ENCODE measurements around the gene MRM2.

MRM2 gene

GRCh38 chr7:2241580-2242540 lies at the start of gene MRM2, which contains the start of gene NUDT1:
Gene MRM2 (minus strand): TSS chr7:2242205. CDS start chr7:2242169, 36 bp downstream.
Gene NUDT1 (plus strand): TSS chr7:2242226. CDS start chr7:2244575, 2,349 bp downstream.
- no peak within 1 kb of the TSS for H3K9ac ChIP-seq (ENCODE audit: low read length)
- peaks cover 18% of the 10 kb centered on the region for H3K36me3 ChIP-seq (ENCODE audit: insufficient read depth, low read length)
- H3K9me3 ChIP-seq (ENCODE audit: low read length), result no peaks in the 10 kb centered on the region
- no peaks in the 10 kb centered on the region for H3K27me3 ChIP-seq (ENCODE audit: control insufficient read depth in 1 of 2, insufficient read depth in 2 of 2, low read length in 2 of 2)
- peaks cover 19% of the 10 kb centered on the region for H3K4me1 ChIP-seq (ENCODE audit: insufficient read depth, low read length)
- H3K27ac ChIP-seq (ENCODE audit: low read depth, low read length), result peak within 1 kb of the TSS; percentile 67
- H3K4me3 ChIP-seq (ENCODE audit: low read depth in 1 of 2, low read length in 2 of 2), result peak within 1 kb of the TSS; percentile 75 to 95

GRCh38 chr7:2290877-2291276 lies 48.9 kb upstream of the MRM2 start:
- H3K36me3 ChIP-seq (ENCODE audit: insufficient read depth, low read length), result no peaks in the 10 kb centered on the region
- no peak overlapping the region for H3K27ac ChIP-seq (ENCODE audit: low read depth, low read length)
- no peak overlapping the region for H3K4me3 ChIP-seq (ENCODE audit: low read depth in 1 of 2, low read length in 2 of 2)
- no peaks in the 10 kb centered on the region for H3K4me1 ChIP-seq (ENCODE audit: insufficient read depth, low read length)
- H3K27me3 ChIP-seq (ENCODE audit: control insufficient read depth in 1 of 2, insufficient read depth in 2 of 2, low read length in 2 of 2), result no peaks in the 10 kb centered on the region
- no peaks in the 10 kb centered on the region for H3K9me3 ChIP-seq (ENCODE audit: low read length)
- H3K9ac ChIP-seq (ENCODE audit: low read length), result no peak overlapping the region

GRCh38 chr7:2289621-2290020 lies 47.6 kb upstream of the MRM2 start:
- Histone ChIP-seq H3K4me1 (ENCODE audit: insufficient read depth, low read length) (no peaks in the 10 kb centered on the region), H3K27ac (ENCODE audit: low read depth, low read length) (no peak overlapping the region), H3K27me3 (ENCODE audit: control insufficient read depth in 1 of 2, insufficient read depth in 2 of 2, low read length in 2 of 2) (no peaks in the 10 kb centered on the region), H3K4me3 (ENCODE audit: low read depth in 1 of 2, low read length in 2 of 2) (no peak overlapping the region), H3K9ac (ENCODE audit: low read length) (no peak overlapping the region), H3K36me3 (ENCODE audit: insufficient read depth, low read length) (no peaks in the 10 kb centered on the region), H3K9me3 (ENCODE audit: low read length) (no peaks in the 10 kb centered on the region)

GRCh38 chr7:2289111-2289586 lies 47.1 kb upstream of the MRM2 start:
- Histone ChIP-seq H3K9me3 (ENCODE audit: low read length) (no peaks in the 10 kb centered on the region), H3K4me1 (ENCODE audit: insufficient read depth, low read length) (no peaks in the 10 kb centered on the region), H3K27ac (ENCODE audit: low read depth, low read length) (no peak overlapping the region), H3K36me3 (ENCODE audit: insufficient read depth, low read length) (no peaks in the 10 kb centered on the region), H3K4me3 (ENCODE audit: low read depth in 1 of 2, low read length in 2 of 2) (no peak overlapping the region), H3K9ac (ENCODE audit: low read length) (no peak overlapping the region), H3K27me3 (ENCODE audit: control insufficient read depth in 1 of 2, insufficient read depth in 2 of 2, low read length in 2 of 2) (no peaks in the 10 kb centered on the region)

- no peaks in the 10 kb centered on the region for H3K36me3 ChIP-seq (ENCODE audit: insufficient read depth, low read length)
- no peaks in the 10 kb centered on the region for H3K9me3 ChIP-seq (ENCODE audit: low read length)
- H3K27me3 ChIP-seq (ENCODE audit: control insufficient read depth in 1 of 2, insufficient read depth in 2 of 2, low read length in 2 of 2), result no peaks in the 10 kb centered on the region
- no peaks in the 10 kb centered on the region for H3K4me1 ChIP-seq (ENCODE audit: insufficient read depth, low read length)
- H3K27ac ChIP-seq (ENCODE audit: low read depth, low read length), result no peak overlapping the region
- no peak overlapping the region for H3K4me3 ChIP-seq (ENCODE audit: low read depth in 1 of 2, low read length in 2 of 2)
- H3K9ac ChIP-seq (ENCODE audit: low read length), result no peak overlapping the region
These were observed 46.5 kb upstream of the MRM2 start for GRCh38 chr7:2288503-2288902.

- Histone ChIP-seq H3K27ac (ENCODE audit: low read depth, low read length) (no peak overlapping the region), H3K9me3 (ENCODE audit: low read length) (no peaks in the 10 kb centered on the region), H3K9ac (ENCODE audit: low read length) (no peak overlapping the region), H3K4me1 (ENCODE audit: insufficient read depth, low read length) (no peaks in the 10 kb centered on the region), H3K4me3 (ENCODE audit: low read depth in 1 of 2, low read length in 2 of 2) (no peak overlapping the region), H3K36me3 (ENCODE audit: insufficient read depth, low read length) (no peaks in the 10 kb centered on the region), H3K27me3 (ENCODE audit: control insufficient read depth in 1 of 2, insufficient read depth in 2 of 2, low read length in 2 of 2) (no peaks in the 10 kb centered on the region)
These were observed 45.7 kb upstream of the MRM2 start for GRCh38 chr7:2287745-2288144.

- H3K4me3 ChIP-seq (ENCODE audit: low read depth in 1 of 2, low read length in 2 of 2), result no peak overlapping the region
These were observed 41.1 kb upstream of the MRM2 start for GRCh38 chr7:2283074-2283473.

GRCh38 chr7:2282185-2282751 lies 40.3 kb upstream of the MRM2 start:
- Histone ChIP-seq H3K9me3 (ENCODE audit: low read length) (no peaks in the 10 kb centered on the region), H3K36me3 (ENCODE audit: insufficient read depth, low read length) (no peaks in the 10 kb centered on the region), H3K9ac (ENCODE audit: low read length) (peak overlapping the region; percentile 49), H3K4me1 (ENCODE audit: insufficient read depth, low read length) (peaks cover 14% of the 10 kb centered on the region), H3K27ac (ENCODE audit: low read depth, low read length) (peak overlapping the region; percentile 60), H3K27me3 (ENCODE audit: control insufficient read depth in 1 of 2, insufficient read depth in 2 of 2, low read length in 2 of 2) (no peaks in the 10 kb centered on the region), H3K4me3 (ENCODE audit: low read depth in 1 of 2, low read length in 2 of 2) (peak overlapping the region in 1 of 2 donors; percentile 32)

More at GRCh38 chr7:2283074-2283473, 41.1 kb upstream of the MRM2 start:
- H3K27ac ChIP-seq (ENCODE audit: low read depth, low read length), result no peak overlapping the region
- peaks cover 14% of the 10 kb centered on the region for H3K4me1 ChIP-seq (ENCODE audit: insufficient read depth, low read length)
- no peaks in the 10 kb centered on the region for H3K27me3 ChIP-seq (ENCODE audit: control insufficient read depth in 1 of 2, insufficient read depth in 2 of 2, low read length in 2 of 2)
- H3K9ac ChIP-seq (ENCODE audit: low read length), result no peak overlapping the region
- H3K36me3 ChIP-seq (ENCODE audit: insufficient read depth, low read length), result no peaks in the 10 kb centered on the region
- H3K9me3 ChIP-seq (ENCODE audit: low read length), result no peaks in the 10 kb centered on the region

- Histone ChIP-seq H3K36me3 (ENCODE audit: insufficient read depth, low read length) (no peaks in the 10 kb centered on the region), H3K27ac (ENCODE audit: low read depth, low read length) (peak overlapping the region; percentile 60), H3K9me3 (ENCODE audit: low read length) (no peaks in the 10 kb centered on the region), H3K4me1 (ENCODE audit: insufficient read depth, low read length) (peaks cover 14% of the 10 kb centered on the region), H3K4me3 (ENCODE audit: low read depth in 1 of 2, low read length in 2 of 2) (peak overlapping the region in 1 of 2 donors; percentile 32), H3K9ac (ENCODE audit: low read length) (peak overlapping the region; percentile 49), H3K27me3 (ENCODE audit: control insufficient read depth in 1 of 2, insufficient read depth in 2 of 2, low read length in 2 of 2) (no peaks in the 10 kb centered on the region)
These were observed 39.5 kb upstream of the MRM2 start for GRCh38 chr7:2281541-2281940.

- H3K9ac ChIP-seq (ENCODE audit: low read length), result no peak overlapping the region
- H3K9me3 ChIP-seq (ENCODE audit: low read length), result no peaks in the 10 kb centered on the region
- H3K27ac ChIP-seq (ENCODE audit: low read depth, low read length), result no peak overlapping the region
- no peaks in the 10 kb centered on the region for H3K36me3 ChIP-seq (ENCODE audit: insufficient read depth, low read length)
- peaks cover 14% of the 10 kb centered on the region for H3K4me1 ChIP-seq (ENCODE audit: insufficient read depth, low read length)
- H3K4me3 ChIP-seq (ENCODE audit: low read depth in 1 of 2, low read length in 2 of 2), result no peak overlapping the region
- H3K27me3 ChIP-seq (ENCODE audit: control insufficient read depth in 1 of 2, insufficient read depth in 2 of 2, low read length in 2 of 2), result no peaks in the 10 kb centered on the region
These were observed 38.4 kb upstream of the MRM2 start for GRCh38 chr7:2280424-2280823.

- Histone ChIP-seq H3K9me3 (ENCODE audit: low read length) (no peaks in the 10 kb centered on the region), H3K4me3 (ENCODE audit: low read depth in 1 of 2, low read length in 2 of 2) (no peak overlapping the region), H3K4me1 (ENCODE audit: insufficient read depth, low read length) (peaks cover 14% of the 10 kb centered on the region), H3K9ac (ENCODE audit: low read length) (no peak overlapping the region), H3K27ac (ENCODE audit: low read depth, low read length) (no peak overlapping the region), H3K36me3 (ENCODE audit: insufficient read depth, low read length) (no peaks in the 10 kb centered on the region), H3K27me3 (ENCODE audit: control insufficient read depth in 1 of 2, insufficient read depth in 2 of 2, low read length in 2 of 2) (no peaks in the 10 kb centered on the region)
These were observed 37.9 kb upstream of the MRM2 start for GRCh38 chr7:2279896-2280295.
